Left lung (tissue), 10 donors: ENCODE data around the gene FARP2. TPM values are rescaled to one million over a fixed set of nuclear protein-coding genes. Genes with fewer than 3 reads are reported as not detected.
"Not testable (repeated sequence)": the region's sequence is repeated elsewhere in the genome, so short reads cannot be mapped to it uniquely, and the experiment has no call there.

ENCODE experiments used
- ATAC-seq: fragments of 200-7000 bp; cut with Tn5 transposase; one replicate; pipeline ENCODE4 v1.9.1; 2020; ENCODE audit warnings: moderate library complexity
- DNase-seq, 4 donors: peaks; one replicate each; pipeline ENCODE4 v3.0.0-alpha.2; 2013 to 2020
- H3K27ac ChIP-seq, 2 donors: fragments of 200-600 bp; sonication (generic) in 1 of 2; one replicate each; pipeline versions ENCODE4 v1.5.0 to v1.8.0; 2020 to 2021
- H3K27me3 ChIP-seq, 2 donors: fragments of 200-600 bp; sonication (generic) in 1 of 2; one replicate each; pipeline versions ENCODE4 v1.5.0 to v1.8.0; 2020 to 2021
- H3K36me3 ChIP-seq, 2 donors: fragments of 200-600 bp; sonication (generic) in 1 of 2; one replicate each; pipeline versions ENCODE4 v1.5.0 to v1.8.0; 2020 to 2021
- H3K4me1 ChIP-seq, 2 donors: fragments of 200-600 bp; one replicate each; pipeline ENCODE4 v1.8.0; 2021
- H3K4me3 ChIP-seq, 2 donors: fragments of 200-600 bp; sonication (generic) in 1 of 2; one replicate each; pipeline versions ENCODE4 v1.5.0 to v1.8.0; 2020 to 2021; ENCODE audit warnings: mild to moderate bottlenecking in 1 of 2
- H3K9me3 ChIP-seq, 2 donors: fragments of 200-600 bp; sonication (generic) in 1 of 2; one replicate each; pipeline versions ENCODE4 v1.5.0 to v1.8.0; 2020 to 2021
- CTCF ChIP-seq, 2 donors: fragments of 200-600 bp; sonication (generic) in 1 of 2; IDR thresholded peaks; one replicate each; pipeline versions ENCODE4 v1.5.0 to v1.8.0; 2021; ENCODE audit warnings: antibody characterized with exemption in 2 of 2
- intact Hi-C, 2 donors: fragments of 100-400 bp; cut with DNase I; formaldehyde crosslinking; loops; one replicate each; pipeline versions ENCODE4 v1.11.2 to v1.14.2; 2022
- polyA plus RNA-seq, 6 donors: library from polyadenylated mRNA; unstranded; fragments of 120-200 nt; gene quantifications; one replicate each; pipeline ENCODE4 v1.2.1, GENCODE V29; 2013; ENCODE audit not compliant: insufficient read length in 6 of 6
- total RNA-seq, 2 donors: library from RNA; stranded (reverse); fragmentation: NEBNext Ultra II Directional; extraction: Animal tissue kit (Norgen Biotek cat#: 25700); gene quantifications; one replicate each; pipeline ENCODE4 v1.2.1, GENCODE V29; 2021
- donor health status: DM: no; HTN: yes; CAD: no.
- donor health status: DM: no; HTN: no; CAD: no.

FARP2 gene
- total and polyA plus RNA-seq, 8 donors, result 32.2 to 54.8 (median 49.9) TPM

GRCh38 chr2:241399941-241400922, 44.1 kb downstream of the FARP2 start:
- Histone ChIP-seq H3K27me3 (no peaks in the 10 kb centered on the region), H3K27ac (no peak overlapping the region), H3K36me3 (no peaks in the 10 kb centered on the region), H3K4me1 (no peaks in the 10 kb centered on the region), H3K4me3 (no peak overlapping the region), H3K9me3 (no peaks in the 10 kb centered on the region)
- DNase-seq (no peak), ATAC-seq (no peak)
- intact Hi-C loops, result no loop called here
- TF ChIP-seq CTCF (IDR thresholded peaks at IDR 0.05), result no peak

- ATAC-seq (no peak), DNase-seq (no peak)
- Histone ChIP-seq H3K9me3 (no peaks in the 10 kb centered on the region), H3K4me1 (no peaks in the 10 kb centered on the region), H3K27me3 (no peaks in the 10 kb centered on the region), H3K27ac (no peak overlapping the region), H3K4me3 (no peak overlapping the region), H3K36me3 (peaks cover 0 to 49% of the 10 kb centered on the region in 2 donors)
- intact Hi-C loops, result no loop called here
- no peak for TF ChIP-seq CTCF (IDR thresholded peaks at IDR 0.05)
These were observed 52.8 kb downstream of the FARP2 start for GRCh38 chr2:241408849-241409248.

GRCh38 chr2:241410739-241411176, 54.7 kb downstream of the FARP2 start:
- intact Hi-C loops, result no loop called here
- TF ChIP-seq CTCF (IDR thresholded peaks at IDR 0.05), result no peak
- H3K4me3 ChIP-seq, result no peak overlapping the region
- no peak for DNase-seq
- no peaks in the 10 kb centered on the region for H3K4me1 ChIP-seq
- H3K27ac ChIP-seq, result no peak overlapping the region
- no peak for ATAC-seq
- no peaks in the 10 kb centered on the region for H3K9me3 ChIP-seq
- H3K36me3 ChIP-seq, result peaks cover 0 to 67% of the 10 kb centered on the region in 2 donors
- no peaks in the 10 kb centered on the region for H3K27me3 ChIP-seq

GRCh38 chr2:241412144-241412543, 56.1 kb downstream of the FARP2 start:
- Histone ChIP-seq H3K4me3 (no peak overlapping the region), H3K4me1 (no peaks in the 10 kb centered on the region), H3K36me3 (peaks cover 0 to 68% of the 10 kb centered on the region in 2 donors), H3K27me3 (no peaks in the 10 kb centered on the region), H3K27ac (no peak overlapping the region), H3K9me3 (no peaks in the 10 kb centered on the region)
- intact Hi-C loops, result no loop called here
- ATAC-seq, result no peak
- TF ChIP-seq CTCF (IDR thresholded peaks at IDR 0.05), result no peak
- peak in 2 of 4 donors; percentile 20 to 62 for DNase-seq

- intact Hi-C loops, H3K4me1 ChIP-seq, DNase-seq, H3K9me3 ChIP-seq, ATAC-seq, H3K27ac ChIP-seq, H3K4me3 ChIP-seq, H3K27me3 ChIP-seq: not testable (repeated sequence)
- peaks cover 0 to 71% of the 10 kb centered on the region in 2 donors for H3K36me3 ChIP-seq
These were observed 57.4 kb downstream of the FARP2 start for GRCh38 chr2:241413501-241413900.
